GM19395 (cell line): ENCODE results near the gene ST3GAL4.

Experiments
- ATAC-seq: cut with Tn5 transposase; IDR thresholded peaks from one replicate; pipeline ENCODE4 v1.9.1; 2021; ENCODE audit warnings: mild to moderate bottlenecking, moderate library complexity; ENCODE audit not compliant: unreplicated experiment

ST3GAL4 gene

DNA sequence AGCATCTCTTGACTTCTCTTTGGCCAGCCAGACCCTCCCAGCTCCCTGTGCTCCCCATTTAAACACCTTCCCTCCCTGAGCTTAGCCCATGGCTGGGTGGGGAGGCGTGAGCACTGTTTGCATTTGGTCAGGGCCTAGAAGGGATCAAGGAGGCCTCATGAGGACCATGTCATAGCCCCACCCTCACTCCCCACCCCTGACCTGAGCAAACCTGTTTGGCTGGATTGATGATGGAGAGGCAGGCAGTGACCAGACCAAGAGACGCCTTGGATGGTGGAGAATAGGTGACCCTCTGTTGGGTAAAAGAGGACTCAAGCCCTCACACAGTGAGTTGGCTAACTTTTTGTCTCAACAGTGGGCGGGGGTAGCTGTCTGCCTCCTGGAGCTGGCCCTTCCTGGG lies 49.9 kb downstream of the ST3GAL4 start:
- ATAC-seq, result no peak

DNA sequence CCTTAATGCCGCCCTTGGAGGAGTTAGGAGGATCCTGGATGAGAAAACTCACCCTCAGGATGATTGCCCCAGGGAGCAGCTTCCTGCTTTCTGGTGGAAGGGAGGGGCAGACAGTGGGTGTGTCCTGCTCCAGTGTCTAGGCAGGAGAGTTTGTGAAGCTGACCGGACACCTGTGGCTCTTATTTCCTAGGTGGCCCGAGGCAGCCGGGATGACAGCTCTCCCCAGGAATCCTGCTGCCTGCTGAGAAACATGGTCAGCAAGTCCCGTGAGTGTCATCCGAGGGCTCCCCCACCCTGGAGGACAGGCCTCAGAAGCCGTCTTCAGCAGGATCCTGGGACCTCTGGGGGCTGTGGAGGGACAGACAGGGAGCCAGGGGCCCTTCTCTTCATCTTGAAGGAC lies 50.4 kb downstream of the ST3GAL4 start:
- ATAC-seq, result no peak

DNA sequence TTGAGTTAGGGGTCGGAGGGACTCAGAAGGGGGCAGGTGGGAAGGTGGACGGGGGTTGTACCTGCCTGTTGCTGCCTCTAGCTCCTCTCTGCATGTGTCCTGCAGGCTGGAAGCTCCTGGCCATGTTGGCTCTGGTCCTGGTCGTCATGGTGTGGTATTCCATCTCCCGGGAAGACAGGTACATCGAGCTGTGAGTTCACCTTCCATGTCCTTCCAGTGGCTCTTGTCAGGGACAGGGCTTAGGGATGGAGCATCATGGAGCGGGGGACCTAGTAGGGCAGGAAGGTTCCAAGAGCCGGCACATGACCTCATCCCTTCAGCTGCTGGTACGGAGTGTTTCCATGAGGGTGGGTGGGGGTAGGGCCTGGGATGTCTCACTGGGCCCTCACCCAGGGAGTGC lies 50.9 kb downstream of the ST3GAL4 start:
- ATAC-seq, result no peak

DNA sequence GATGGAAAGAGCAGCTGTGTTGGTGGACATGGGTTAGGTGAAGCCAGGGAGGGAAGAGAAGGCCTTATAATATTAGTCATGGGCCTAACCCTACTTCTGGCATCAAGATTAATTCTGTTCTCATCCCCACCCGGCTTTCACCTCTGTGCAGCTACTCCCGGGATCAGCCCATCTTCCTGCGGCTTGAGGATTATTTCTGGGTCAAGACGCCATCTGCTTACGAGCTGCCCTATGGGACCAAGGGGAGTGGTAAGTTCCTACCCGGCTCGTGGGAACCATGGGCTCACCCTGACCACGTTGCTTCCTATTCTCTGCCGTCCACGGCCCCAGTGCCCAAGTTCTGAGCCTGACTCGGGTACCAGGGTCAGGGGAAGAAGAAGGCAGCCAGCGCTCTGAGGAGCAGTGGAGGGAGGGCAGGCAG lies 51.6 kb downstream of the ST3GAL4 start:
- no peak for ATAC-seq

DNA sequence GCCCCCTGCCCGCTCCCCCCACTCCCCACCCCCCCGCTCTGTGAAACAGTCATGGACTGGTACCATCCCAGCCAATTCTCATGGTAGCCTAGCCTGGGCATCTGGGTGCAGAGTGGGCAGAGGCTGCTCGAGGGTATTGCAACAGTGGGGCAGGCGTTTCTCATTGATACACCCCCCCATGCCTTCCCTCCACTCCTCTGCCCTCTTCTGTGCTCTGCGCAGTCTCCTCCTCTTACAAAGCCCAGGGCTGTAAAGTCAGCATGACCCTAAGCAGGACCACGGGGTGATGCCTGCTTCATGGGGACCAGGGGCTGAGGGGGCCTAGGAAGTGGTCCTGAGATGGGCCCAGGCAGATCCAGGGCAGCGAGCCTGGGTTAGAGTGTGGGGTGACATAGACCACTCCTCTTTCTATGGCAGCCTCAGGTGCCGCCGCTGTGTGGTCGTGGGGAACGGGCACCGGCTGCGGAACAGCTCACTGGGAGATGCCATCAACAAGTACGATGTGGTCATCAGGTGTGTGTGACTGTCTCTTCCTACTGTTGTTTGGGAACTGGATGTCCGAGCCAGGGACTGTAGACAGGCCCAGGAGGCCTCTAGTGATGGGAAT lies 52.3 kb downstream of the ST3GAL4 start:
- ATAC-seq, result no peak

DNA sequence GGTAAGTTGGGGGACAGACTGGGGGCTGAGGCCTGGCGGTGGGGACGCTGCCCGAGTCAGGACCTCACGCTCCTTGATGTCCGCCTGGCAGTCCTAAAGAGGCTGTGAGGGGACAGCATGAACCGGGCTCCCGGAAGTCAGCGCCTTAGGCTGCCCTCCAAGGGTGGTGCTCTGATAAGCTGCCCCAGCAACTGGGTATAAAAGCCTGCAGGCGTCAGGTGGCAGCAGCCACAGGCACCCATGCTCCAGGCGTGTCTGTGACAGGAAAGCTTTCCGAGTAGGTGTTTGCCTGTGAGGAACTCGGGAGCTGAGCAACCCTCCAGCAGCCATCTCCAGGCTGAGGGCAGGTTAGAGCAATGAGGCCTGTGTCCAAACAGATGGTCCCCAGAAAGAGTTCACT lies 53.0 kb downstream of the ST3GAL4 start:
- no peak for ATAC-seq

DNA sequence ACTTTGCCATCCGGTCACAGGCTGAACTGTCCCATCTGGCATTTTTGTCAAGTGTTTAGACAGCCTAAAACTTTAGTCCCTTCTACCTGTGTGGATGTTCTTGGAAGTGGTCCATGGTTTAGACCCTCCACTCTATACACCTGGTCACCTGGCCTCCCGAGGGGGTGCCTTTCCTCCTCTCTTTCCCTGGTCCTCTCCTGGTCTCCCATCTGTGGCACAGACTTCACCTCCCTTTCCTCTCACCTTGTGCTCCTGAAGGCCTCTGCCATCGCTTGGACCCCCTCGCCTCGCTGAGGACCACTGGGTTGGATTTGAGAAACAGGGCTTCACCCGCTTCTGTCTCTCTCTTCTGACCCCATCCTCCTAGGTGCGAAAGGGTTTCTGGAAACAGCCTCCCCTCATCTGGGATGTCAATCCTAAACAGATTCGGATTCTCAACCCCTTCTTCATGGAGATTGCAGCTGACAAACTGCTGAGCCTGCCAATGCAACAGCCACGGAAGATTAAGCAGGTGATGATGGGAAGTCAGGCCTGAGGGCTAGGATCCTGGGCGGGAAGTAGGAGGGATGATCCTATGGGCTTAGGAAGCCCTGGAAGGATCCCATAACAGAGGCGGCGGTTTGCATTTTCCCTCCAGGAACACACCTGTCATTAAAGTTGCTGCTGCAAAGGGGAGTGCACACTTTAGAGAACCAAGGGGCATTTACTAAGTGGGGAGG lies 53.6 kb downstream of the ST3GAL4 start:
- ATAC-seq, result no peak

DNA sequence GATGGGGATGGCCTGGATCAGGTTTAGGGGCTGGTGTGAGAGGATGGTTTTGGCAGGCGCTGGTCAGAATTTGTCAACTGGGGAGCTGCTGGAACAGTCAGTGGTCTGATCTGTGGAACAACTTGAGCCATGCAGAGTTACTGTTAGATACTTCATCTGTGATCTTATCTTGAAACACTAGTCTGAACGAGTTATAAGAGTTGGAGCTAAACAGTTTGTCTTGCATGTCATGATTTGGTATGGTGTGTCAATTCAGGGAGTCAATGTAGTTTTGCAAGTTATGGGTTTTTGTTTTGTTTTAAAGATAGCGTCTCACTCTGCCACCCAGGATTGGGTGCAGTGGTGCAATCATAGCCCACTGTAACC lies 54.1 kb downstream of the ST3GAL4 start:
- ATAC-seq, result no peak

DNA sequence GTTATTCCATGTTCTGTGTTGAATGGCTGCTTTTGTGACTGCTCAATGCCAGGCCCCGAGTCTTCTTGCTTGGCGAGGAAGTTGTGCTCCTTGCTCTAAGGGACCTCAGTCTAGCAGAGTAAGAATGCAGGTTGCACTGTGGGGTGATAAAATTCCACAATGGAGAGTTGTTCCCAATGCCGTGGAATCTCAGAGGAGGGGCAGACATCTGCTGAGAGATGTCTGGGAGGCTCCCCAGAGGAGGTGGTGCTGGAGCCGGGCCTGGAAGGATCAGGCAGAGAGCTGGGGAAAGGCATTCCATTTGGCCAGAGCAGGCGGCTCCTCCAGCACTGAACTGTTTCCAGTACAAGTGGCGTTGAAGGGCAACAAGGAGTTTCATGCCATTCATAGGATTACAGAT lies 55.2 kb downstream of the ST3GAL4 start:
- no peak for ATAC-seq

DNA sequence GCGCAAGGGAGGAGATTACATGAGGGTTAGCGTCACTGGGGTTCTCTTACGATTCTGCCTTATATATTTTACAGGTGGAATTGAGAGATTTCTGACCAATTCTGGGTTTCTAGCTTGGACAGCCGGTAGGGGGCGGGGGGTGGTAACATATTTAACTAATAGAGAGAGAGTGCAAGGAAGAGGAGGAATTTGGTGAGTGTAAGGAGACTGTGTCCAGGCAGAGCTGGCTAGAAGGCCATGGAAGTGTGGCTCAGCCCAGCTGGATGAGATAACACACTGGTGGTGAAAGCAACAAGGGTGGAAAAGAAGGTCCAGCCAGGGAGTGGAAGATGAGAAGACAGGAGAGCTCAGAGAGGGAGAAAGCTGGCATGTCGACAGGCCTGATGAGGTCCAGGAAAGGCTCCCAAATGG lies 56.5 kb downstream of the ST3GAL4 start:
- no peak for ATAC-seq

DNA sequence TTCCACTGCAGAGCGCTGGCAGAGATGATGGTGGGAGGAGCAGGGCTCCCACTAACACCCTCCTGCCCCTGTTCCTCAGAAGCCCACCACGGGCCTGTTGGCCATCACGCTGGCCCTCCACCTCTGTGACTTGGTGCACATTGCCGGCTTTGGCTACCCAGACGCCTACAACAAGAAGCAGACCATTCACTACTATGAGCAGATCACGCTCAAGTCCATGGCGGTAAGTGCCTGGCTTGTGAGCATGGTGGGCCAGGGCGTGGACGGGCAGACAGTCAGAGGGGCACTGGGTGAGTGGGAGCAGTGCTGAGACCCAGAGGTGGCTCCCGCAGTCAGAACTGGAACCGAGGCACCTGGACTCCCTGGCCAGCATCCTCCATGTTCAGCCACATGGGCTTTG lies 57.9 kb downstream of the ST3GAL4 start:
- no peak for ATAC-seq

DNA sequence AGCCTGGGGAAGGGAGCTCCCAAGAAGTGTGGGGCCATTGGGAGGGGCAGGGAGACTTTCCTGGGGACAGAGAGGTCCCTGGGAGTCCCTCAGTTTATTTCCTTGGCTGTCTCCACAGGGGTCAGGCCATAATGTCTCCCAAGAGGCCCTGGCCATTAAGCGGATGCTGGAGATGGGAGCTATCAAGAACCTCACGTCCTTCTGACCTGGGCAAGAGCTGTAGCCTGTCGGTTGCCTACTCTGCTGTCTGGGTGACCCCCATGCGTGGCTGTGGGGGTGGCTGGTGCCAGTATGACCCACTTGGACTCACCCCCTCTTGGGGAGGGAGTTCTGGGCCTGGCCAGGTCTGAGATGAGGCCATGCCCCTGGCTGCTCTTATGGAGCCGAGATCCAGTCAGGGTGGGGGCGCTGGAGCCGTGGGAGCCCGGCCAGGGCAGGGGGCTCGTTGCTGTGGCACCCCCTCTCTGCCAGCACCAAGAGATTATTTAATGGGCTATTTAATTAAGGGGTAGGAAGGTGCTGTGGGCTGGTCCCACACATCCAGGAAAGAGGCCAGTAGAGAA lies 58.4 kb downstream of the ST3GAL4 start:
- no peak for ATAC-seq

DNA sequence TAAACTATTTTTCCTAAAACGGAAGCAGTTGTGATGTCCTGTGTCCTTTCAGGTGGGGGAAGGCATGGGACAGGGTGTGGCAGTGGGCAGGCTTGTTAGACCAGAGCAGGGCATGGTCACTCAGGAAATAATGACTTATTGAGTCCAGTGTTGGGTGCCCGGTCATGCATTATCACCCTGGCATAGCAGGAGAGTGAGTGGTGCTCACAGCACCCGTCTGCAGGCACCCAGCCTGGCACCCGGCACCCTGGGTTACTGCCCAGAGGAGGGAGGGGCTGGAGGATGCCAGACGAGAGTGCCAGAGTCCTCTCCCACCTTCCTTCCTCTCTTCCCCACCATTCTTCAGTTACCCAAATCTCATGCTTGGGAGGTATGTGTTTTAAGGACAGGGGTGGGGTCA lies 59.1 kb downstream of the ST3GAL4 start:
- no peak for ATAC-seq

DNA sequence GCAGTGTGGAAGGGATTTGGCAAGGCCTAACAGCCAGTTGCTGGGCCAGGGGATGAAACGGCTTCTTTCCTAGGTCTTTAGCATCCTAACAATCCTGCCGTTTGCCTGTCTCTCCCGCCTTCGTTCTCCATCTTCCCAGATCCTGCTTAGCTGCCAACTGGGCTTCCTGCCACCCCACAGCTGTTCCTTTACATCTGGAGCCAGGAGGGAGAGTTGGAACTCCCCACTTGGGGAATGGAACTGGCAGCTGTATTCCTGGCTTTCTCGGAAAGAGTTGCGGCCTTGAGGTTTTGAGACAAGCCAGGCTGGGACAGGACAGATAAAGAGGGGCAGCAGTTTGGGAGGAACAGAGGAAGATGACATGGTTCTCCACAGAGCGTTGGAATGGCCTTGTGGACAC lies 59.6 kb downstream of the ST3GAL4 start:
- no peak for ATAC-seq

DNA sequence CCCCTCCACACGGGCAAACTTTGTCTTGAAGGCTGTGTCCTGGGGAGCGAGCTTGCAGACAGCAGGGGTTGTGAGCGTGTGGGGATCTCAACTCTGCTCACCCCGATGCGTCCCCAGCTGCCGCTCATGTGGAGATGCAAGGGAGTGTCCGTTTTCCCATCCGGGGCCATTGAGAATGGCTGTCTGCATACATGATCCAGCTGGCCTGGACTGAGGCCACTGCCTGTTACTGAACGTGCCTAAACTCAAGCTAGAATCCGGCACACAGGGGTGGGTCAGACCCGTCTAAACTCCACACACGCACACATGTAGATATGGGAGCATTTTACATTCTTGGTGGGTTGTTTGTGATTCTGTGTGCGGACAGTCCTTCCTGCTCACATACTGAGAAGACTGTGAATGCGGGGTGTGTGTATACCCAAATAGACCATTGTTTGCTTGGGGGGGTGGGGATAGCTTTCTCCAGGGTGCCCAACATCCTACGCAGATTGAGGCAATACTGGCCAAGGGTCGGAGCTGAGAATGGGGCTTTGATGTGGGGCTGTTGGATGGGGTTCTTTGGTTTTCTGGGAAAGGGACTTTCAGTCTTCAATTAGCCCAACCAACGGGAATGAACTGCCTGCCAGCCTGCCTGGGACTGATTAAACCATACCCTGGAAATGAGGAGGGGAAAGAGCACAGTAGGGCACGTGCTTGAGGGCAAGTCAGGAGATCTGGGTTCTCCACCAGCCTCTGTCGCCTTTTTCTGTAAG lies 60.4 kb downstream of the ST3GAL4 start:
- peak; percentile 7 for ATAC-seq

DNA sequence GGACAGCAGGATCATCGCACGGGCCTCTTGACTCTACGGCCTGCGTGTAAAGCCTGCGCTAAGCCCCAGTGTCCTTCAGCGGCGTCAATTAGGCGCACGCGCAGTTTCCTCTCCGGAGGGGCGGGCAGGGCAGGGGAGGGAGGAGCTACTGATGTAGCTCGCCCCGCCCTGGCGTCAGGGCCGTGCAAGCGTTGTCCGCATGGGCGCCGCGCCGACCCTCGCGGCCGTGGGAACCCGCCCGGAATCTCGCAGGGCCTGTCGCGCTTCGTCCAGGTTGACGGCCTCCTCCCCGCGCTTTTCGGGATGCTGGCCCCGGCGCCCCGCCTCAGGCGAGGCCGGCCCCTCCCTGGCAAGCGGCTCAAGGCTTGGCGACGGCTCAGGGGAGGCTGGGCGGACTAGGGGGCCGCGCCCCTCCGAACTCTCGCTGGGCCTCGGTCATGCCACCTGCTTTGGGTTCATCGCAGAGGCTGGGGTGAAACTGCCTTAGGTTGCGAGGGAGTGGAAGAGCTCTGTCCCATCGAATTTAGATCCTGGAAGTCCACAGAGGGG lies 61.1 kb downstream of the ST3GAL4 start:
- ATAC-seq, result peak; percentile 83

DNA sequence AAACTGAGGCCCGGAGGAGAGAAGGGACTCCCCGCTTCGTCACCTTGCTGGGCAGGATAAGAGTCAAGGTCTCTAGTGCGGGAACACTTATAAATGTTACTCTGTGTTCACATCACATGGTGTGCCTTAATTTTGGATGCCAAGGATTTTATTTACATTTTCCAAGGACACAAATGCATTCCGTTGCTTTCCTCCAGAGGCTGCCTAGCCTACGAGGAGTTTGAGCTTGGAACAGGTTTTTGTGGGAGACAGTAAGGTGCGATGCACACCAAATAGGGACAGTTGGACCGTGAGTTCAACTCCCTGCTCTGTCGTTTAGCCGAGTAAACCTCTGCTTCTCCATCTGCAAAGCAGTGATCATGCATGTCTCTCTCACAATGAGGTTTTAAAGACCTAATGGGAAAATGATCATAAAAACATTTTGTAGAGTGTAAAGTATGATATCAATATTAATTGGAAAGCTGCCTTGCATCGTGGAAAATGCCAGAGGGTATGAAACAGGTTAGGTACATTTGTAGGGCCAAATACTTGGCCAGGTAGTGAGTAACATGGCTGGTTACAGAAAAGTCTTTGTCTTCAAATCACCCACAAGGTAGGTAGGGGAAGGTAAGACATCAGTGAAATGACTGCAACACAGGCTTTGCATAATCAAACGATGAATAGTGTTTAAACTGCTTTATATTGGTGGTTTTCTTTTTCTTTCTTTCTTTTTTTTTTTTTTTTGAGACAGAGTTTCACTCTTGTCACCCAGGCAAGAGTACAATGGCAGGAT lies 61.8 kb downstream of the ST3GAL4 start:
- no peak for ATAC-seq

DNA sequence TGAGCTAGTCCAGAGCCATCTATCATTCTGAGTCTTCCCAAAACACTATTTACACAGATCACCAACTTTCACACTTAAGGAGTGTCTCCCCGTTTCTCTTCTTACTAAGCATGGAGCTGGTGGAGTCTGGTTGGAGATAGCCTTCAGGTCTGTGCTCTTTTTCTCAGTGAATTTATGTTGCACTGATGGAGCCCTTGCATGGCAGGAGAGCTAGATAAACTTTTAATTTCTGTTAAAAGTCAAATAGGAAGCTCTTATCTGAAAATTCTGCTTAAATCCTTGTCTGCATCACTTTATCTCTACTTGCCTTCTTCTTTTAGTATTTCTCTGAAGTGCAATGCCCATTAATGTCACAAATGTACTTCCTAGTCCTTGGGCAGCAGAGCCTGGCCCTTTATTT lies 63.4 kb downstream of the ST3GAL4 start:
- ATAC-seq, result no peak

DNA sequence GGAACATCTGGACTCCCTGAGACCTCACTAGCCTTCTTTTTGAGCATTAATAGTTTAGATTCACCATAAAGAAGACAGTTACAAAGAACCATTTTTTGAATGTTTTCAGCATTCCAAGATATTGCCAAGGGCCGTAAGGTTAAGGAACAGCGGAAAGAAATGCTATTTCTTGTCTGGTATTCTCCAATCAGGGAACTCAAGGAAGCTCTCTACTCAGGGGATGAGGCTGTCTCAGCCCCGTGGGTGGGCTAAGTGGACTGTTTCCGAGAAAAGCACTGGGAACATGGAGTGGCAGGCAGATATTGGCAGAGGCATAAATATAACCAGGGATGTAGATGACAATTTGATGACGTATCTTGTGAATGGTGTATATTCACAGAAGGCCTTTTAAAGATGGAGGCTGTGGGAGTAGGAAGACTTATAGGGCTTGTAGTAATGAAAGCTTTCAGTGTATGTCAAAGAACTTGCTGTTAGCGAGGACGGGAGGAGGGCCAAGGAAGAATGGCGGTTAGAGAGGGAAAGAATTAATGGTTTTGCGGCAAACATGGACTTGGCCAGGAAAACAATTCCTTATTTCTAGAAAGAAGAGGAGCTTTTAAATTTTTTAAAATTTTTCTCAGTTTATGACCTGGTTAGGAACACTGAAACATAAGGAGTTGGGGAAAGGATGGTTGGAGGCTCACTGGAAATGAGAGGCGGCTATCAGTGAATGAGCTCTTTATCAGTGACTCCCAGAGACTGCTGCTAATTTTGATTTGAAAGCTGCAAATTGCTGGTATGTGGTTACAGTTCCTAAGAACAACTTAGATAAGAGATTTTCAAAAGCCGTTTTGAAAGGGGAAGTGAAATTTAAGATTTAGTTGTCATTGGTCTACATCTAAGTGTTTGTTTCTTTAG lies 64.6 kb downstream of the ST3GAL4 start:
- ATAC-seq, result peak; percentile 84

DNA sequence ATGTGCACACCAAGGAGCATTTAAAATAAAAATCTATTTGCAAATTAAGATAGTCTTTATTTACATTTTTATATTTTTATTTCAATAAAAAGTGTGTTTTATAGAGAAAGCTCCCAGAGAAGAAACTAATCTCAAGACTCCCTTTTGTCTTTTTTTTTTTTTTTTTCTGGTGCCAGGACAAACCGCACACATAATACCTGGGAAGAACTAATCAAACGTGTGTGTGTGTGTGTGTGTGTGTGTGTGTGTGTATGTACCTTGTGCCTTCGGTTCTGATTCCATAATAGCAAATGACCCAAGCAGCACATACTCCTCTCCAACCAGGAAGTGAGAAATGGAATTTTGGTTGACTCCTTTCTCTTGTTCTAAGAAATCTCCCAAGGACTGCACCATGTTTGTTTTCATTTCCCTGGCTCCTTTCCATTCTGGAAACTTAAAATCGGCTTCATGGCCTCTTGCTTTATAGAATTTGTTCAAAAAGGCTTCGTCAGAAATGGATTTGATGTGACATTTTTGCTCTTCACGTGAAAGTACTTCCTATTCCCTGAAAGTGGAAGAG lies 65.3 kb downstream of the ST3GAL4 start:
- no peak for ATAC-seq
